NCI-H82 treated with DMSO at 0.1 percent for 48 hours (cell line): ENCODE data around the gene VSIG8.

Source experiments
- DNase-seq: peaks from one replicate; lab custom pipeline; 2025; ENCODE audit not compliant: unreplicated experiment; lab: John Stamatoyannopoulos, UW

Gene VSIG8

DNA sequence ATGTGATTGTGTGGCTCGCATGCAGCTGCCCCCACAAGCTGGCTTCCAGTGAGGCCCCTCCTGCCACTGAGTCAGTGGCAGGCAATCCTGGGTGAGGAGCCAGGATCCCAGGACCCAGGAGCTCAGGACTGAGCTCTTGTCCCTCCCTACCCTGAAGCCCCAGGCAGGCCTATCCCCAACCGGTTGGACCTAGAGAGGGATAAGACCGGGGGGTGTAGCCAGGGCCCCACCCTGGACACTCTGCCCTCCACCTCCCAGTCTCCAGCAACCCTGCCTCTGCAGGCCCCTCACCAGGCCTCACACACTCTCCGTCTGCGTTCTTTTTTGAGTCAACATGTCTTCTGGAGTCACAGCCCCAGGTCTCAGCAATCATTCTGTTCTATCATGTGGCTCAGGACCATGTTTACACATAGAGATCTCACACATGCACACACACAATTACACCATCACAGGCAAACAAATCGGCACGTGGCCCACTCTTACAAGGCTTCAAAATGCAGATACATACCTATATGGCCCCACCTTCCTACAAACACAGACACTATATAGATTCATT lies 2.6 kb downstream of the VSIG8 start:
- DNase-seq = no peak

GRCh38 chr1:159857889-159858288 lies 4.6 kb downstream of the VSIG8 start:
- DNase-seq = no peak

DNA sequence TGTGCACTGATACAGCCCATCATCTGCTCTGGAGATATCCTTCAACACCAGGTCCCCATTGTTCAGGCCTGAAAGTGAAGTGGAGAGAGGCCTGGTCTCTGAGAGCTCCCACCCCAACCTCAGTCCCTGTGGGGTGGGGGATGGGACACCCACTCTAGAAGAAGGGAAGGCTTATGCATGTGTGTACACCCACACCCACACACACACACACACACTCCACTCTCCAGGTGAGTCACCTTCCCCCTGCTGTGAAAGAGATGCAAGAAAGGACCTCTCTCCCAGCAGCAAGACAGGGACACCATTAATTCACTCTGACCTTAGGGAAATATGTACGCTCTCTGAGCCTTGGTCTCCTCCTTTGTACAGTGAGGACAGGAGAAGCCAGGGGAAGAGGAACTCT lies 5.9 kb downstream of the VSIG8 start:
- no peak for DNase-seq

DNA sequence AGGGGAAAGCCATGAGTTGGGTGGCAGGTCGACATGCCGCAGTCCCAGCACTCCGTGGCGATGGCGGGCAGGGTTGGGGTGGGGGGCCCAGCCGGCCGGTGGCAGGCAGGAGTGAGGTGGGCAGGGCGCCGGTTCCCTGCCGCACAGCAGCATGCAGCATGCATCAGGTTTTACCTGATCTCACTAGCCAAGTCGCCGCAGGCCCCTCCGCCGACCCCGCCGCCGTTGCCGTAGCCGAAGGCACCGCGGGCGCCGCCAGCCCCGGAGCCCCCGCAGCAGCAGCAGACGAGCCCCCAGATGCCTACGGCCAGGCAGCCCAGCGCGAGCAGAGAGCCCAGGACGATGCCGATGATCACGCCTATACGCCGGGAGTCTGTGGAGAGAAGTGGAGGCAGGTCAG lies 6.7 kb downstream of the VSIG8 start:
- DNase-seq = no peak

DNA sequence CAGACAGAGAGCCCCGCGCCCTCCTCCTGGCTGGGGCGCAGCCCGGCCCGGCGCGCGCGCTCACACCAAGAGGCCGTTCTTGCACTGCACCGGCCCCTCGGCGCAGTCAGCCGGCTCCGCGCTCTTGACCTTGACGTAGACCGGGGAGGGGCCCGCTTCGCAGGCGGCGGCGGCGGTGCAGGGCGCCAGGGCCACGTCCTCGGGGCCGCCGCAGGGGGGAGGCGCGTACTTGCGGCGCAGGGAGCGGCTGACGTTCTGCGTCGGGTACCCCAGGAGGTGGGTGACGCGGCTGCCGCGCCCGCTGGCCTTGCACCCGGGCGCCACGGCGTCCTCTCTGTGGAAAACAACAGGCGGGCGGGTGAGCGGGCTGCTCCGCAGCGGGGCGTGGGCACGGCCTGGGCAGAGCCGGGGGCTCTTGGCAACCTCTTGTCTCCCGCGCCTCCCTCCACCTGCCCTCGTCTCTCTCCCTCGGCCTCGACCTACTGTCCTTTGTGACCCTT lies 7.7 kb downstream of the VSIG8 start:
- peak; percentile 25 for DNase-seq

- peak; percentile 22 for DNase-seq
Measured at GRCh38 chr1:159854116-159854692, 8.3 kb downstream of the VSIG8 start.

GRCh38 chr1:159853417-159854115 lies 8.9 kb downstream of the VSIG8 start:
- no peak for DNase-seq

DNA sequence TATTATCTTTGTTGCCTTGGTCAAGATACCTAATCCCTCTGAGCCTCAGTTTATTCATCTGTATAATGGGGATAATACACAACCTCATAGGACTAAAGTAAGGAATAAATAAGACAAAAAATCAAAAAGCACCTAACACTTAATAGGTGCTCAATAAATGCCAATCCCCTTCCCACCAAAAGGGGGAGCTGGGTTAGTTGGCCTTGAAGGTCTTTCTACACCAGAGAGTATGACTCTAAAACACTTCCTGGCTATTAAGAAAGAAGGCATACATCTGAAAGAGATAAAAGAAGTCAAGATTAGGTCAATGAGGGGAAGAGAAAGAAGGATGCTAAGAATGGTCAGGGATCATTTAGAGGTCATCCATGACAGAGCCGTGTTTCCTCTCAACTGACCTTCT lies 11.1 kb downstream of the VSIG8 start:
- no peak for DNase-seq

DNA sequence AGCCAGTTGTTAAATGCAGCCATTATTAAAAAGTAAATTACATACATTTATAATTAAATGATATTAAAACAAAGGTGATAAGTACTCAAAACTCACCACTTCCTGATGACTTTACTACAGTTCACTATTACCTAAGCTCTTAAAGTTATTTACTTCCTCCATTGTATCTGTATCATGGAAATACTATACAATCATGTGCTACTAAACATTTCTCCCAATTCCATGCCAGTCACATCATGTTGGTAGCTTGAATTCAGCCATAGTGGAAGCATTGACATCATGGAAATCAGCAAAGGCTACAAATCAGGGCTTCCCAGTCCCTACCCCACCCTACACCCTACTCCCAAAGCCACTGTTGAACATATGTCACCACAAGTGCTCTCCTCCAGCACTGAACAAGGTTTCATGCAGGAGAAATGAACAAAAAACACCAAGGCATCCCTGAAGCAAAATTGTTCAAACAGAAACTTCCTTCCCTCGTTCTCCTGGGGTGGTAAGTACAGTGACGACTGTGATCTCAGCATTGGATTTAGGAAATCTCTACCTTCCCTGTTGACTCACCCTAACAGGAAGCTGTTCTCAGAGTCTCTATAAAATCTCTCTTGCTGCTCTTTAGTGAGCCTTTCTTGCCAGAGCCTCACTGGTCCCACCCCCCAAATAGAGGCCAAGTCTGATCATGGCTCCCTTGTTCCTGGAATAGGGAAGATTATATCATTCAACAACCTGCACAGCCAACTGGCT lies 12.7 kb downstream of the VSIG8 start:
- DNase-seq = no peak

DNA sequence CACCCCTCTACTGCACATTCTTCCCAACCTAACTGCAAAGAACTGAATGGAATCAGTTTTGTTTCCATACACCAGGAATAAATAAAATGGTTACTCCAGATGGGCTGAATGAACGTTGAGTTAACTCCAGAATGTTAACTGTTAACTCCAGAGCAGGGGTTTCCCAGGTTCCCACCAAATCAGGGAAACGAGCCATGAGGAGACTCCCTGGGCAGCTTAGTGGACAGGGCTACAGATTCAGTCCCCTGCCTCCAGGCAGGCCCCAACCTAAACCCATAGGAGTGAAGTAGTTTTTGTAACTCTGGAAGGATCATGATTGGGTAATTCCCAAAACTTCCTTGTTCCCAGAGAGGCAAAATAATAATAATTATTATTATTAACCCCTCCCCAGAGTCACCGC lies 14.1 kb downstream of the VSIG8 start:
- DNase-seq = no peak

- no peak for DNase-seq
Measured at GRCh38 chr1:159847231-159847630, 15.2 kb downstream of the VSIG8 start.

DNA sequence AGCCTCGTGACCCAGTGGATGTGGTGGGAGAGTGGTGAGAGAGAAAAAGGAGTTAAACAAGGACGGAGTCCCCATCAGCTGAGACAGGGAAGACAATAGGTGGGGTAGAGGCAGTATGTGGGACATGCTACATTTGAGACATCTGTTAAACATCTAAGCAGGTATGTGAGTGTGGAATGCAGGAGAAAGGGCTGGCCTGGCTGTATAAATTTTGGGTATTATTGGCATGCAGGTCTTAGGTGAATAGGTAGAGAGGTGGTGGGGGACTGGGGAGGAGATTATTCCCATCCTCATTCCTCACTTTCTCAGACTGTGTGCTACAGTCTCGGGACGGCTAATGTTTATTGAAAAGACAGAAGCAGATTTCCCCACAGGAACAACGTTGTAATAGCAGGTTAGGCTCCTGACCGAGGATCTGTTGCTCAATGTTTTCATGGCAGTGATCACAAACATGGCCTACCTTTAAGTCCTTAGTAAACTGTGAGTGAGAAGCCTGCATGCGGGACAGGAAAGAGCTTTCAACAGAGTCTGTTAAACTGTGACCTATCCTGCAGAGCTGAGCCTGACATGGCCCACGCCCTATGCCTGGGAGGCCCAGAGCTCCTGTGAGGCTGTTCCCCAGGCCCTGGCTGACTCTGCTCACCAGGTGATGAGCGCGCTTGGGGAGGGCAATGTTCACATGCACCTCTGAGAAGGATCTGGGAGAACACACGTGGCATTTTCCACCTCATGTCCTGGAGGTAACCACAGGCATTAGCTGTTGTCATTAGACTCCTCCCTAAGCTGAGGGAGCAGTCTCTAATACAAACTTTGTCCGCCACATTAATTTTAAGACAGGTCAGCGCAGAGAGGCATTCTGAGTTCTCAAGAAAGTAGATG lies 16.5 kb downstream of the VSIG8 start:
- no peak for DNase-seq

GRCh38 chr1:159843459-159843858 lies 19.0 kb downstream of the VSIG8 start:
- no peak for DNase-seq

DNA sequence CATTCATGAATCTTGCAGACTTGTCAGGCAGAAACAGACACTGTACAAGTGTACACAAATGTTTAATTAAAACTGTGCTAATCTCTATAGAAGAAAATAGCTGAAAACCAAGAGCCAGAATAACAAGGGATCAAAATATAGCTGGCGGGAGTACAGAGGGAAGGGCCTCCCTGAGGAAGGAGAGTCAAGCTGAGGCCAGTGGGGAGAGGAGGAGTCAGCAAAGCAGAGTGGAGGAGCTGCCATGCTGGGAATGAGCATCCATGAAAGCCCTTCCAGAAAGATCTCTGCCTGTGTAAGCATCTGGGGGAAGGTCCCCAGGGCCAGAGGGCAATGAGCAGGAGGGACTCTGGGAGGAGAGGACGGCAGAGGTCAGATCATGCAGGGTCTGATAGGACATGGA lies 20.7 kb downstream of the VSIG8 start:
- DNase-seq = no peak

- no peak for DNase-seq
Measured at GRCh38 chr1:159839116-159839849, 23.2 kb downstream of the VSIG8 start.

- DNase-seq = no peak
Measured at GRCh38 chr1:159838715-159839114, 23.7 kb downstream of the VSIG8 start.

DNA sequence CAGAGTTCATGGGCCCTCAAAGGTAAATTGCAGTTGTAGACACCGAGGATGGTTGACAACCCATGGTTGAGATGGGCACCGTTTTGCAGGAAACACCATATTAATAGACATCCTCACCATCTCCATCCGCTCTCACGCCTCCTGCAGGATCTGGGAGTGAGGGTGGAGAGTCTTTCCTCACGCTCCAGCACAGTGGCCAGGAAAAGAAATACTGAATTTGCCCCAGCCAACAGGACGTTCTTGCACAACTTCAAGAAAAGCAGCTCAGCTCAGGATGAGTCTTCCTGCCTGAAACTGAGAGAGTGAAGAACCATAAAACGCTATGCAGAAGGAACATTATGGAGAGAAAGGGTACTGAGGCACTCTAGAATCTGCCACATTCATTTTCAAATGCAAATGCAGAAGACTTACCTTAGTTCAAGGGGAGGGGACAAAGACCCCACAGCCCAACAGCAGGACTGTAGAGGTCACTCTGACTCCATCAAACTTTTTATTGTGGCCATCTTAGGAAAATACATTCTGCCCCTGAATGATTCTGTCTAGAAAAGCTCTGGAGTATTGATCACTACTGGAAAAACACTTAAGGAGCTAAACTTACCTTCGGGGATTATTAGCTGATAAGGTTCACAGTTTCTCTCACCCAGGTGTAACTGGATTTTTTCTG lies 26.5 kb downstream of the VSIG8 start:
- DNase-seq = no peak

DNA sequence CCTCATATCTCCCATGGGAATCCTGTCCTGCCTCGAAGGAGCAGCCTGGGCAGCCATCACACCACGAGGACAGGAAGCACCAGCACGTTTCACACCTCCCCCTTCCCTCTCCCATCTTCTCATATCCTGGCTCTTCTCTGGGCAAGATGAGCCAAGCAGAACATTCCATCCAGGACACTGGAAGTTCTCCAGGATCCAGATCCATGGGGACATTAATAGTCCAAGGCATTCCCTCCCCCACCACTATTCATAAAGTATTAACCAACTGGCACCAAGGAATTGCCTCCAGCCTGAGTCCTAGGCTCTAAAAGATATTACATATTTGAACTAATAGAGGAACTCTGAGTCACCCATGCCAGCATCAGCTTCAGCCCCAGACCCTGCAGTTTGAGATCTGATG lies 27.1 kb downstream of the VSIG8 start:
- no peak for DNase-seq

DNA sequence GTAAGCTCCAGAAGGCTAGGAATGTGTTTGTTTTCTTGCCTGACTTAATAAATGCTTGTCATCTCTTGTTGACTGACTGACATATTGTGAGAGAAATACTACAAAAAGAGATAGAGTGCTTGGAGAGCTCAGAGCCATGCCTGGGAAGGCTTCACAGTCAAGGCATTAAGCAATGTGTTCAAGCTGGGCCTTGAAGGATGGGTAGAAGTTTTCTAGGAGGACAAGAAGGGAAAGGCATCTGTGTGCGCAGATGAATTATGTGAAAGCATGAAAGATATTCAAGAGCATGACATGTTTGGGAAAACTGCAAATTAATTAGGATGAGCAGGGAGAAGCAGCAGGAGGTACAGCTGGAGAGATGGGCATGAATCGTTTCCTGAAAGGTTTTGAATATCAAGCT lies 30.1 kb downstream of the VSIG8 start:
- DNase-seq = no peak
